ENCODE results near the gene ATP1B3.
A peak's percentile ranks its signal among the peaks of the same experiment; 100 is the strongest.

ATP1B3 gene

DNA sequence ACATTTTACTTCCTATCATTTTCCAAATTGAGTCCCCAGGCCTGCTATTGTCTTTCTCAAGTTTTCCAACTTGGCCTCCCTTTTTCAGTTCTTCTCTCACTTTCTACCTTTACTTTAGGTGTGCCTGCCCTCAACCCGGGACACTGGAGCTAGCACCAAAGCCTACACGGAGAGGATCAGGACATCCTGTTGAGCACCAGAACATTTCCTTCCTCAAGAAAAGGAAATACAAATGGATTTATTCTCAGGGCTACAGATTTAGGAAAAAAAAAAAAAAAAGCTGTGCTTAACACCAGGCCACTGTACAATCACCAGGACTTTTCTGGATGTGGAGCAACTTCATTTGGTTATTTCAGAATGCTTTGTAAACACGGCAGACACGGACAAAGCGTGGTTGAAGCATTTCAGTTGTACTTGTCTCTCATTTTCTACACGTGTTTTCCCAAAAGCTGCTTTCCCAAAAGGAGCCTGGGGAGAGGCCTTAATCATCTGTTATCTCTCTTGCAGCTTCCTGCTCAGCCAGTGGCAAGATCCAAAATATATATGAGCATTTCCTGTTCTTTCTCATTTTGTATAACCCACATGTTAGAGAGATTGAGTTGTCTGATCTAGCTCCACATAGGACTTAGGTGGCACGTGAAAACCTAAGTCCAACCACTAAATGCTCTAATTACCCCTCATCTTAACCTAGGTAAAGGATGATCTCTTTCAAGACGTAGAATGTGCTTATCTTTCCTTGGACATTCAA lies 15.5 kb upstream of the ATP1B3 start:
- no peak for DNase-seq (ENCODE audit: low read depth)

DNA sequence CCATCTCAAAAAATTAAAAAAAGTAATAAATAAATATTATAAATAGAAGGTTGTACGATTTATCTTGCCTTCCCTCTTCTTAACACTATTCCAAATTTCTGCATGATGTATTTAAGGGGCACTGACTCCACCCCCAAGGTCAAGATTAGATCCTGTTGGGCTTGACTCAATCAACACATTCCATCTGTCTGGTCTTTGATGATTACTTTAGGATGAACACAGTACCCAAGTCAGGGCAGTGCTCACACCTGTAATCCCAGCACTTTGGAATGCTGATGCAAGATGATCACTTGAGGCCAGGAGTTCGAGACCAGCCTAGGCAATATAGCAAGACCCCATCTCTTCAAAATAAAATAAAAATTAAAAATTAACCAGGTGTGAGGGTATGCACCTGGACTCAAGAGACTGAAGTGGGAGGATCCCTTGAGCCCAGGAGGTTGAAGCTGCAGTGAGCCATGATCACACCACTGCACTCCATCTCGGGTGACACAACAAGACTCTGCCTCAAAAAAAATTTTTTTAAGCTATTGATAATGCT lies 14.1 kb upstream of the ATP1B3 start:
- DNase-seq (ENCODE audit: low read depth): no peak

DNA sequence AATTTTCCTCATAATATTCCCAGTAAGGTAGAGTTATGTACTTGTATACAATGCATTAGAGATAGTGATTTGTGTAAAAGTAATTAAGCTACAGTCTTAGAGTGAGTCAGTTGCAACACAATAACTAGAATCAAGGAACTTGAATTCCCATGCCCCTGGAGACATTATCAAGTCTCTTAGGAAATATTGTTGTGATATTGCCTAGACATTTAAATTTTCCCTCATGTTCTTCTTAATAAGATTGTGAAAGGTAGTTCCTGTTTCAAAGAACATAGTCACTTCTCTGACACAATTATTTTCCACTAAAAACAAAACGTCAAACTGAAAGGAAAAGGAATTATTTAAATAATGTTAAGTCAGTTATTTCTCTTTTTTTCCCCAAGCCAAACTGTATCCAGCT lies 13.0 kb upstream of the ATP1B3 start:
- DNase-seq (ENCODE audit: low read depth): no peak

DNA sequence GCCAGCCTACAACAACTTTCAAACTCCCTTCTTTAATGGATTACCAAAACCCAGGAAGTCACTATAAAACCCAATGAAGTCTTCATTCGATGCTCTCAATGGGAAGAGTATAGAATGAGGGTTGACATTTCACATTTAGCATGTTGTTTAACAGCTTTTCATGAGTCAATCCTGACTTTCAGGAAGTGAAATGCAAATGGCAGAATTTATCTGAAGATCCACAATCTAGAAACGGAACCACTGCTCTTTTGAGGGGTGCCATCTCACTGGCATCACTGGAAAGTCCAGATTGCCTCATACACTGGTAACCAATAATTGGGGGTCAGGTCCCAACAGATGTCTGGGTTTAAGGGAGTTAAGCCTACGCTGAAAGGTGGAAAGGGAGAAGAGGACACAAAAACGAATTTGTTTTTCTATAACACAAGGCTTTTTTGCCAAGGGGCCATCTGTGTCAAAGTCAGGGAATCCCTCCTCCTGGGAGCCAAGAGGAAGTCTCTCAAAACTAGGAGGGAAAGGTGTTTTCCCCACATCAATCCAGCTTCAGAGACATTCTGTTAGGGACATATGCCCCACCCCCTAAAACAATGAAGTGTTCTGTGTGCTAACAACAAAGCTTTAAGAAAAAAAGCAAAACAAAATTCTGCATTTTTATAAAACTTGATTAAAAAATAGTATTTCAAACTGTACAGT lies 12.0 kb upstream of the ATP1B3 start:
- no peak for DNase-seq (ENCODE audit: low read depth)

DNA sequence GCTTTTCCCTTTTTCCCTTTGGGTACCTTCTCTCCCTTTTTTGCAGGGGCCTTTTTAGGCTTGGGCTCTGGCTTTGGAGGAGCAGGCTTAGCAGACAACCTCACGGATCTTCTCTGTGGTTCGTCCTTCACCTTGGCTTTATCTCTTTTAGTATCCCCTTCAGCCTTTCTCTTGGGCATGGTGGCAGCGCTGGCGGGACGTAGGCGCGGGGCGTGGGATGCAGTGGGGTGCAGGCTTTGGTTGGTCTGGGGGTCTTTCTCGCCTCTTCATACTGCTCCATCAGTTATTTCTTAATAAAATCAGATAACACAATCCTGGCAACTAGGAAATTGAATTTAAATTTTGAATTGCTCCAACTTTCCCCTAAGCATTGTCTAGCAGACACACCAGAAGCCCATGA lies 11.3 kb upstream of the ATP1B3 start:
- no peak for DNase-seq (ENCODE audit: low read depth)

DNA sequence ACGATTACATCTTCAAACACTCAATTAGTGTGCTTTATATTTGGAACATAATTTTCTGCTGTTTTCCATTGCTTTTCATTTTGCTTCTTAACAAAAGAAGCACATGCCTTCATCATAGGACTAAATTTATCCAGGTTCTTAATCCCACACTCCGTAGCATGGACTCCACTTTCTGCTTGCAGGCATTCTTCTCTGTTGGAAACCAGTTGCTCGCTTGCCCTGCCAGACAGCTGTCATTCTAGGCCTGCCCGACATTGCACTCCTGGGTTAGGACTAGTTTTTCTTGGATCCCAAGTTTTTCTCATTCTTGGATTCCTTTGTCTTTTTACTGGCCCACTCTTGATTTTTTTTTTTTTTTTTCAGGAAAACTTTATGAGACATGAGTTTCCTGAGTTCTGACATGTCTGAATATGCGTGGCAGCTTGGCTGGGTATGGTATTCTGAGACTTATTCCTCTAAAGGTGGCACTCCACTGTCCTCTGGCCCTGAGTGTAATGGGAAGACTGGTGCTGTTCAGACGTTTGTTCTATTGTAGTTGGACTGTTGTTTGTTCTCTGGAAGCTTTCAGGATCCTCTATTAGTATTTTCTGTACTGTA lies 6.3 kb upstream of the ATP1B3 start:
- no peak for DNase-seq (ENCODE audit: low read depth)

DNA sequence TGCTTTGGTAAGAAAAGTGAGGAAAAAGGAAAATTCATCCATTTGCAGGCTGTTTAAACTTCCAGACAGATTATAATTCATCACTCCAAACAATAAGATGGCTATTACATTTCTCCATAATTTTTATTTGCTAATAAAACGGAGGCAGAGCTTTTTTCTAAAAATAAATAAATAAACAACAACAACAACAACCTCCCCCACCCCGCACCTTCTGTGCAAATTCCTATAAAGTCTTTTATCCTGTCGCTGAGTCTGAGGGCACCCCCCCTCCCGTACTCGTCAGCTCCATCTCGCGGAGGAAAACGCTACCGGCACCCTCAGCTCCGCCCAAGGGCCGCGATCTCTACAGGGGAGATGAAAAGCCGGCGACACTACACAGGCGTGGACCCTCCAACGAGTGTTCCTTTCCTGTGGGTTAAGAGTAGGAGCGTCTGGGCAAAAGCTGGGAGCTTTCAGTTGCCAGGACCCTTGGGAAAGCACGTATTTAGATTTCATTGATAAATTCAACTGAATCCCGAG lies 1.0 kb upstream of the ATP1B3 start:
- DNase-seq (ENCODE audit: low read depth): peak; percentile 77

DNA sequence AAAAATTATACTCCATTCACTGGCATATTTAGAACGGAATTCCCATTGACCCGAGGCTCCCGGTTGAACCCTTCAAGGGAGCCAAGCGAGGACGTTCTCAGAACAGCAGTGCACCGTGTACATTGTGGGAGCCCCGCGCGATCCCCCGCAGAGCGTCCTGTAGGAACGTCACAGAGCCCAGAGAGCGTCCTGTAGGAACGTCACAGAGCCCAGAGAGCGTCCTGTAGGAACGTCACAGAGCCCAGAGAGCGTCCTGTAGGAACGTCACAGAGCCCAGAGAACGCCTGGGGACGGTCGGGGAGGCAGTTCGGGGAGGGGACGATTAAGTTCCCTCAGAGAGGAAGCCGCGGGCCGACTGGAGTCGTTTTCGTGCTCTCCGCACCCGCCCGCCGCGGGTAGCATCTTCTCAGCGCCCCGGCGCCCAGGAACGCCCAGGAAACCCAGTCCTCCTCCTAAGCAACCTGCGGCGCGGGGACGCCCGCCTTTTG lies 506 bp upstream of the ATP1B3 start:
- DNase-seq (ENCODE audit: low read depth): peak; percentile 59

DNA sequence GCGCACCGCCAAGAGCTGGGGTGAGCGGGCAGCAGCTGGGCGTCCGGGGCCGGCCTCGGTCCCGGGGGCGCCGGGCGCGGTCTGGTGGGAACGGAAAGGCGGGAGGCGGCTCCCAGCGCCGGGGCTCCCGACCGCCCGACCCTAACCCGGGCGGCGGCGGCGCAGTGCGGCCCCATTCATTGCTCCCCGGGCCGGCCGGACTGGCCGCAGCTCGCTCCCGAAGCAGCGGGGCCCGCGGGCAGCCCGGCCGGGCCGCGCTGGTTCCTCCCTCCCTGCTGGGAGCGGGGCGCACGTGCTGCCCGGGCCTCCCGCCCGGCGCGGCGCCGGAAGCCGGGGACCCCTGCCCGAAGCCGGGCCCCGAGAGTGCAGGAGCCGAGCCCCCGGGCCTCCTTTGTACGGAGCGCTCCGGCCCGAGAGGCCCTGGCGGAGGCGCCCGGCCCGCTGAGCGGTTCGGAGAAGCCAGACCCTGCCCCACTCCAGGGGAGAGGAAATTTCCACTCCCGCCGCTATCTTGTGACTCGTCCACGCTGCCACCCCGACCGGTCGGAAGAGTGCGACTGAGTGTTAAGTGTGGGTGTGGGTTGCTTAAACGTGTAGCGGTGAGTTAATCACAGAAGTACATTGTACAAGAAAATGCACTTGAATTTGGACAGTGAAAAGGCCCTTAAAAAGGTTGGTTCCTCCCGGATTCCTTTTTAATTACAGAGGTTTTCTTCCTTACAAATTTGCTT lies 613 bp downstream of the ATP1B3 start:
- peak; percentile 76 for DNase-seq (ENCODE audit: low read depth)

DNA sequence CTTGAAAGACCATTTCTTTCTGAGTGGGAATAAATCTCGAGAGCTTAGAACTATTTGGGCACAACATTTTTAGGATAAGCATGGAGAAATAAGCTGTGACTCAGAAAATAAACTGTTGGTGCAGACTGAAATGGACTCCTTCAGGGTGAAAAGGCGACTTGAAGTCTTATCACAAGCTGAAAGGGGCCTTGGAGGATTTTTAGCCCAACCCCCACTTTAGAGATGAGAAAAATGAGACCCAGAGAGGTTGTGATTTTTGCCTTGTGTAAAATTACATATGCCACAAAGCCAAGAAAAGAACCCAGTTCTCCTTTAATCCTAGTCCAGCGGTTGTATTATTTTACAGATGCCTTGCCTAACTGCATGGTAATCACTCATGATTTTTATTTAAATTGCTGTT lies 1.5 kb downstream of the ATP1B3 start:
- no peak for DNase-seq (ENCODE audit: low read depth)

DNA sequence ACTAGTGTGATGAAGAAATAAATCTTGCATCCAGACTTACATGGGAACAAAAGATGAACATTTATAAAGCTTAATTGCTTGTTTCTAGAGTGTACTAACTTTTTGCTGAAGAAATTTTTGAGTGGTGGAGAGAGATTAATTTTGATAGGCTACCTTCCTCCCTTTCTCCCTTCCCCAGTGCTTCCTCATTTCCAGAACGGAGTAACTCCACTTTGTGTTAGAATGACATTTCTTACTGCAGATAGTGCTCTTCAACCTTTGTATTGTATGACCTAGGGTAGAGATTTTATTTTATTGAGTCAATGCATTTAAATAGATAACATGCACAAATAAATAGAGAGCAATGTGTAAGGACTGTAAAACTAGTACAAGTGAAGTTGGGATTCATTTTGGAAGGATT lies 1.9 kb downstream of the ATP1B3 start:
- DNase-seq (ENCODE audit: low read depth): no peak

DNA sequence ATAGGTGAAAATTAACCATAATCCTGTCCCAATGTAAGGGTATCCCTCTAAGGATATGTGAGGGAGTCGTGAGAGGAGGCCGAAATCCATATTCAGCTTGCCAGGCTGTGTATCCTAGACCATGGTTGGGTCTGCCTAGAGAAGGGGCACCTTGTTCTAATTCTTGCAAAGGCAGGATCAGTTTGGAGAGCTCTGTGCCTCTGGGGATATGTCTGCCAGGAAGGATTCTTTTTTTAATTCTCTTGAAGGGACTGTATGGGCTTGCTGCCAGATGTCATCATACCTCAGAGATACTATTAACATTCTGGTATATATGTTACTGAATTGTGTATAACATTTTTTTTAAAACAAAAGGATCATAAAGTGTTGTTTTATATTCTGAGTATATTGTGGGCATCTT lies 2.4 kb downstream of the ATP1B3 start:
- no peak for DNase-seq (ENCODE audit: low read depth)

DNA sequence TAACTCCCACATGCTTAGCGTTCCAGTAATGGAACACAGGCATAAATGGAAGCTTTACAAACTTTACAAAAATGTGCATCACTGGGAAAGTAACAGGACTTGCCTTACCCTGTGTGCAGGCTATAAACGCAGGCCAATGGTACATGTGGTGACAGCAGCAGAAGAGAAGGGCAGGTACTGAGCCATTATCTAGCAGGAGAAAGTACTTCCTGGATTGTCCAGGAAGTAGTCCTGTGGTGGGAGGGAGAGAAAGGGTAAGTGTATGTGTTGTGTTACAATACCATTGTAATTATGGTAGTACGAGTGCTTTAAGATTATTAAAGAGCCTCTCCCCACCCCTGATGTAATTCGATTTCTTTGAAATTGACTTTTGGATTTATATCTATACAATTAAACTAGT lies 5.3 kb downstream of the ATP1B3 start:
- DNase-seq (ENCODE audit: low read depth): no peak

DNA sequence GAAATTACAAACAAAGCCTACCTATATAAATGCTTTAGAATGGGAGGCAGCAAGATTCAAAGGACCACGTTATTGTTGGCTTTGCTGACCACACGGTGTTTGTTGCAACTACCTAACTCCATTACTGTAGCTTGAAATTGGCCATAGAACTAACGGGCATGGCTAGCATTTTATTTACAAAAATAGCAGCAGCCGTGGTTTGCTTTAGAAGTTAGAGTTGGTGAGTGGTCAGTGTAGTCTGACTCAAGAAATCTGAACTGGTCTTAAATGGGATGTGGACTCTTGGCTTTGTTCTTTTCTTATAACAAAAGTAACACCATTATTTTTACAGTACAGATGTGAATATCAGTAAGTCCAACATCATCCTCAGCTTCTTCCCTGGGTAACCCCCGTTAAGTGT lies 10.6 kb downstream of the ATP1B3 start:
- DNase-seq (ENCODE audit: low read depth): no peak

DNA sequence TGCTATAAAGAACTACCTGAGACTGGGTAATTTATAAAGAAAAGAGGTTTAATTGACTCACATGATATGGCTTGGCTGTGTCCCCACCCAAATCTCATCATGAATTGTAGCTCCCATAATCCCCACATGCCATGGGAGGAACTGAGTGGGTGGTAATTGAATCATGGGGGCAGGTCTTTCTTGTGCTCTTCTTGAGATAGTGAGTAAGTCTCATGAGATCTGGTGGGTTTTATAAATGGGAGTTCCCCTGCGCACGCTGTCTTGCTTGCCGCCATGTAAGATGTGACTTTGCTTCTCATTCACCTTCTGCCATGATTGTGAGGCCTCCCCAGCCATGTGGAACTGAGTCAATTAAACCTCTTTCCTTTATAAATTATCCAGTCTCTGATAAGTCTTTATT lies 12.1 kb downstream of the ATP1B3 start:
- DNase-seq (ENCODE audit: low read depth): peak; percentile 28

DNA sequence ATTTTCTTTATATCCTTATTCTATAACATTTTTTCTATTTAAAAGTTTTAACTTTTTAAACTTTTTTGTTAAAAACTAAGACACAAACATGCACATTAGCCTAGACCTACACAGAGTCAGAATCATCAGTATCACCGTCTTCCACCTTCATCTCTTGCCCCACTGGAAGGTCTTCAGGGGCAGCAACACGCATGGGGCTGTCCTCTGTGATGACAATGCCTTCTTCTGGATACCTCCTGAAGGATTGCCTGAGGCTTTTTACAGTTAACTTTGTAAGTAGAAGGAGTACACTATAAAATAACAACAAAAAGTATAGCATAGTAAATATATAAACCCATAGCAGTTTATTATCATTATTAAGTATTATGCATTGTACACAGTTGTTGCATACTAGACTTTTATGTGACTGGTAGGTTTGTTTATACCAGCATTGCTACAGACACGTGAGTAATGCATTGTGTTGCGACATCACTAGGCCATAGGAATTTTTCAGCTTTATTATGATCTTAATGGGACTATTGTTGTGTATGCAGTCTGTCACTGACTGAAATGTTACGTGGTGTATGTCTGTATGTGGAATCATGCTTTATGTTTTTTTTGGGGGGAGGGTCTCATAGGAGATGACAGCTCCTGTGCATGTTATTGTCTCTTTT lies 18.2 kb downstream of the ATP1B3 start:
- no peak for DNase-seq (ENCODE audit: low read depth)

DNA sequence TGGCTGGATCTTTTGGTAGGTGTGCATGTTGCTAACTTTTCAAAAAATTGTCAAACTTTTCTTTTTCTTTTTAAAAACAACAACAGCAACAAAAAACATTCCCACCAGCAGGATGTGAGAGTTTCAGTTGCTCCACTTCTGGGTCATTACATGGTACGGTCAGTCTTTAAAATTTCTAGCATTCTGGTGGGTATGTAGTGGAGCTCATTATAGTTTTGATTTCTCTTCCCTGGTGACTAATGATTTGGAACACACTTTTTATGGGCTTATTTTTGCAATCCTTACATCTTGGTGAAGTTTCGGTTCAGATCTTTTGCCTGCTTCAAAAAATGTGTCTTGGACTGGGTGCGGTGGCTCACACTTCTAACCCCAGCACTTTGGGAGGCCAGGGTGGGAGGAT lies 19.3 kb downstream of the ATP1B3 start:
- no peak for DNase-seq (ENCODE audit: low read depth)

DNA sequence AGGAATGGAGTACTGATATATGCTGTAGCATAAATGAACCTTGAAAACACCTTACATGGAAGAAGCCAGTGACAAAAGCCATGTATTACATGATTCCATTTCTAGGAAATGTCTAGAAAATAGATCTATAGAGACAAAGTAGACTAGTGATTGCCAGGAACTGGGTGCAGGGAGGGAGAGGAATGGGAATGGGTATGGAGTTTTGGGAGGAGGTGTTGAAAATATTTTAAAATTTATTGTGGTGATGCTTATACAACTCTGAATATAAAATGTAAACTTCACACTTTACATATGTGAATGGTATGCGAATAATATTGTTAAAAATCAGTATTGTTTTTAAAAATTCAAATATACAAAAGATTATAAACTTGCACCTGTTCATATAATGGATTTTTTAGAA lies 22.5 kb downstream of the ATP1B3 start:
- DNase-seq (ENCODE audit: low read depth): no peak

DNA sequence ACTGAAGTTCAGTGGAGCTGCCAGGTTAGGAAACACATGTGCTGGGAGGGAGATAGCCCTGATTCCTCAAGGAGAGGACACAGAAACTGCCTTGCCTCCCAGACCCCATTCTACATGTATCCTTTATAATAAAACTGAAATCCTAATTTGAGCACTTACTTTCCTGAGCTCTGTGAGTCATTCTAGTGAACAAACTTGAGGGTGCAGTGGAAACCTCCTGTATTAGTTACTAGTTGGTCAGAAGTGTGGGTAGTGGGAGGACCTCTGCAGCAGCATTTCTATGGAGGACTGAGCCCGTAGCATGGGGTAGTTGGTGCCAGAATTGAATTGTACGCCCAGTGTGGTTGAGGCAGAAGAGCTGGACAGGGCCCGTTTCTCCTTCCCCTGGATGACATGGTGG lies 23.9 kb downstream of the ATP1B3 start:
- no peak for DNase-seq (ENCODE audit: low read depth)

DNA sequence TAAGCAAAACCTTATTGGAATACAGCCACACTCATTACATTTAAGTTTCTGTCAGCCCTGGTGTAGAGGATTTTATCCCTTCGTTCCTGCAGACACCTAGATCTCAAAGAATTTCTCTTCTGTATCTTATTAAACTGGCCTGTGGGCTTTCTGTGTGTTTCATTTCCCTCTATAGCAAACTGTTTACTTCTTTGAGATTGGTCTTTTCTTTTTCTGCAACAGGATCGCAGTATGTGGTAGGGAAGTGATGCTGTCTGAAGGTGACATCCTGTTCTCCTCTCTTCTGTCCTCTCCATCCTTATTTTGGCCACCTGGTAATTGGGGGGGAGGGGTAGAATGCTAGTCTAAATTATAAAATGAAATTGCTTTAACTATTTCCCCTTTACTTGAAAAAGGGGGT lies 25.5 kb downstream of the ATP1B3 start:
- DNase-seq (ENCODE audit: low read depth): no peak

DNA sequence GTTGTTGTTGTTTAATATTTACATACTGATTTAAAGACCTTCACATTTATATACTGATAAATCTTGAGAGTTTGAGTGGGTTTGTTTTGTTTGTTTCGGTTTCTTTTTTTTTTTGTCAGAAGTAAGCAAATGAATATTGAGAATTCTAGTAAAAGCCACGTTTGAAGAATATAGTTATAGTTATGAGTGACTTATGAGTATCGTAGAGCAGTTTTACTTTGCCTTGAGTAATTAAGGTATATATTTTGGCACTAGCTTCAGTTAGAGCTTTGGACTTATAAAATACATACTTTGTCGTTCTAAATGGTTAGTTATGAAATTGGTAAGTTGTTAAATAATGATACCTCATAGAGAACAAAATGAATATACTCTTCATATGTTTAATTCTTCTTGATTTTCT lies 27.8 kb downstream of the ATP1B3 start:
- DNase-seq (ENCODE audit: low read depth): no peak

DNA sequence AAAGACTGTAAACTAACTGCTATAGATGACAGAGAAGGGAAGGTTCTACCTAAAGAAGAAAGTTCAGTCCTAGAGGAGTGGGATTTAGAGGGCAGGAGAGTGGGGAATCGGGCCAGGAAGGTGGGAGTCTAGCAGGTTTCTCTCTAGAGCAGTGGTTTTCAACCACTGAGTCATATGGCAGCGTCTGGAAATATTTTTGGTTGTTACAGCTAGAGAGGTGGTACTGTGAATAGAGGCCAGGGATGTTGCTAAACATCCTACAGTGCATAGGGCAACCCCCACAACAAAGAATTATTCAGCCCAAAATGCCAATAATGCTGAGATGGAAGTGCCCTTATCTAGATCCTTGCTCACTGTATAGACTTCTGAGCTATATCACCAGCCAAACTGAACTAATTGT lies 28.7 kb downstream of the ATP1B3 start:
- no peak for DNase-seq (ENCODE audit: low read depth)
